GM19025 (cell line): ENCODE data around the gene RNF217.

Experiments
- ATAC-seq: cut with Tn5 transposase; IDR thresholded peaks from one replicate; pipeline ENCODE4 v1.9.1; 2021; ENCODE audit warnings: mild to moderate bottlenecking, low read depth, moderate library complexity; ENCODE audit not compliant: unreplicated experiment

The RNF217 gene

GRCh38 chr6:125088963-125089362, 126.7 kb downstream of the RNF217 start:
- no peak for ATAC-seq

- no peak for ATAC-seq
These were observed 132.3 kb downstream of the RNF217 start for GRCh38 chr6:125094563-125094962.

DNA sequence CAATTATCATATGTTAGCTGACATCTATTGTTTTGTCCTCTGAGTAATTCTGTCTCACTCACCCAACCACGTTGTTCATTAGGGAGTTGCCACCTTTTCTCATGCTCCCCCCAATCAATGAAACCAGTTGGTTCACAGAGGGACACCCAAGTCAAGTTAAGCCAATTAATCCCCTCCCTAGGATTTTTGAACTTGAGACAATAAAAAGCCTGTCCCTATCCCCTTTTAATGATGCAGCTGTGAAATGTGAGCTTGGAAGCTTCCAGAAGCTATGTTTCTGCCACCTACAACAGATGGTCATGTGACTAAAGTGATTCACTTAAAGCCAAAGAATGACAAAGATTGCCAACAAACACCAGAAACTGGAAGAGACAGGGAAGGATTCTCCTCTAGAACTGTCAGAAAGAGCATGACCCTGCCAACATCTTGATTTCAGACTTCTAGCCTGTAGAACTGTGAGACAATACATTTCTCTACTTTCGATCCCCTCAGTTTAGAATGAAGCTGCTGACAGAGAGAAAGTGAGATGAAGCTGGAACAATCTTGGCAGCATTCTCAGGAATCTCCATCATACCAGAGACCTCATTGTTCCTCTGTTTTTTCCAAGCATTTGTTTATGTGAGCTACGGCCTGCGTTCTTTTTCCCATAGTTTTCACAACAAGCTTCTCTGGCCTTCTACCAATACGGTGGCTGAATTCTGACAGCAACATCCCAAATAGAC, 133.5 kb downstream of the RNF217 start:
- ATAC-seq = no peak

- ATAC-seq = no peak
These were observed 134.9 kb downstream of the RNF217 start for GRCh38 chr6:125097186-125097585.

DNA sequence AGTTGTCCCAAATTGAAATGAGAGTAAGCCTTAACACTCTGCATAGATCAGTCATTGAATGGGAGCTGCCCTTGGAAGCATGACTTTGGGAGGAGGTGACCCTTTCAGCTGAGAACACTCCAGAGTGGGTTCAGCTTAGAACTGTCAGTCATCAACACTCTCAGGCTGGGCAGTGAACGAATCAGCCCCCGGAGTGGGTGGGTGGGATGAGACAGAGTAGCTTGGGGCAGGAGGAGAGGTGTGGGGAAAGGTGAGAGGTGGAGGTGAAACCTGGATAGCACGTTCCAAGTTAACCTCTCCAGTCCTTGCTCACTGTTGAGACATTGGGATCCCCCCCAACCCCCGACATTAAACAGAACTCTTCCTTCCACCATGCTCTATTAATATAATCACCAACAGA, 136.0 kb downstream of the RNF217 start:
- no peak for ATAC-seq

GRCh38 chr6:125099211-125100073, 137.2 kb downstream of the RNF217 start:
- ATAC-seq = peak; percentile 77

DNA sequence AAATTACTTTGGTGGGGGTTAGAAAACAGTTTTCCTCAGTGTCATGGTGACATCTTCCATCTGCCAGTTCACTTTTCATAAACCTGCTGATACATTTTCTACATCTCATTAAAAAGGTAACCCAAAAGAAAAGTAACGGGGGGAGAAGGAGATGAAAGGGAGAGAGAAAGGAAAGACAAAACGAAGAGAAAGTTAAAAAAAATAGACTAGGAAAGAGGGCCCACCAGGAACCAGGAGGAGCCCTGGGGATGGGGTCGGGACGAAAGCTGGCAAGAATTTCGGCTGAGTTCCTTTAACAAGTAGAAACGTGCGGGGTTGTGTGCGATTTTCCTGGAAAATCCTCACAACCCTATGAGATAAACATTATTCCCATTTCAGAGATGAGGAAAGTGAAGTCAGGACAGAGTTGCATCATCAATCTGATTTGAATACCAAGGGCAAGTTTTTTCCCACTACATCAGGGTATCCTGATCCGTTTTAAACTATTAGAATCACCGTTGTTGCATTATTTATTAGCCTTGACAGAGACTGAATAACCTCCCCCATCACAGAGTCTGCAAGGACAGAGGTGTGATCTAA, 137.9 kb downstream of the RNF217 start:
- no peak for ATAC-seq

- ATAC-seq = no peak
These were observed 138.9 kb downstream of the RNF217 start for GRCh38 chr6:125101128-125101527.

GRCh38 chr6:125101631-125102030, 139.4 kb downstream of the RNF217 start:
- no peak for ATAC-seq

DNA sequence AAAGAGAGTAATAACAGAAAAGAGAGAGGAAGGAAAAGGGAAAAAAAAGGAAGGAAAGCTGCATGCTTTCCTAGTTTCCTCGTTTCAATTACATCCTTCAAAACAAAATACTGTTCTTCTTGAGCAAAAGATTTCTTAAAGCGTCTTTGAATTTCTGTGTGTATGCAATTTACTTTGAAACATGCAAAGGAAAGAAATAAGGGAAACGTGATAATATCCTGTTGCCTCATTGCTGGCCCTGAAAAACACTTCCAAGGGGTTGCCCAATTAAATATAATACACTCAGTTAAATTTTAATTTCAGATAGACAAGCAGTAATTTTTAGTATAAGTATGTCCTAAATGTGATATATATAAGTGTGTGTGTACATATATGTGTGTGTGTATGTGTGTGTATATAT, 140.2 kb downstream of the RNF217 start:
- ATAC-seq = no peak

GRCh38 chr6:125102891-125103290, 140.7 kb downstream of the RNF217 start:
- ATAC-seq = no peak

- no peak for ATAC-seq
These were observed 142.2 kb downstream of the RNF217 start for GRCh38 chr6:125104425-125104824.

DNA sequence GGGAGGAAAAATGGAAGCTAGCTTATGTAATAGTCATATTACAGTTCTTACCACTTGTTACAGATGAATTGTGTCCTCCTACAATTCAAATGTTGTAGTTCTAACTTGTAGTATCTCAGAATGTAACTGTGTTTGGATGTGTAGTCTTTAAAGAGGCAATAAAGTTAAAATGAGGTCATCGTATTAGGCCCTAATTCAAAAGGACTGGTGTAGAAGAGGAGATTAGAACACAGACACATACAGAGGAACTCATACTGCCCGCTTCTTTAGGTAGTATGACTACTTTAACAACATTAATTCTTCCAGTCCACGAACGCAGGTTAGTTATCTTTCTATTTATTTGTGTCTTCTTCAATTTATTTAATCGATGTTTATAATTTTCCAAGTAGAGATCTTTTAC, 144.8 kb downstream of the RNF217 start:
- ATAC-seq = no peak

GRCh38 chr6:125107896-125108295, 145.7 kb downstream of the RNF217 start:
- ATAC-seq = no peak

DNA sequence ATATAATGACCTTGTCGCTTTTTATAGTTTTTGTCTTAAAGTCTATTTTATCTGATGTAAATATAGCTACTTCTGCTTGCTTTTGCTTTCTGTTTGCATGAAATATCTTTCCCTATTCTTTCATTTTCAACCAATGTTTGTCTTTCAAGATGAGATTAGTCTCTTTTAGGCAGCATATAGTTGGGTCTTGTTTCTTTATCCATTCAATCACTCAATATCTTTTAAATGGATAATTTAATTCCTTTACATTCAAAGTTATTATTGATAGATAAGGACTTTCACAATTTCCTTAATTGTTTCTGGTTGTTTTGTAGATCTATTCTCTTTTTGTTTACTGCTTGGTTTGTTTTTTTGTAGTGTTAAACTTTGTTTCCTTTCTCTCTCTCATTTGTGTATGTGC, 147.8 kb downstream of the RNF217 start:
- ATAC-seq = no peak

GRCh38 chr6:125111219-125111983, 149.2 kb downstream of the RNF217 start:
- ATAC-seq = no peak

DNA sequence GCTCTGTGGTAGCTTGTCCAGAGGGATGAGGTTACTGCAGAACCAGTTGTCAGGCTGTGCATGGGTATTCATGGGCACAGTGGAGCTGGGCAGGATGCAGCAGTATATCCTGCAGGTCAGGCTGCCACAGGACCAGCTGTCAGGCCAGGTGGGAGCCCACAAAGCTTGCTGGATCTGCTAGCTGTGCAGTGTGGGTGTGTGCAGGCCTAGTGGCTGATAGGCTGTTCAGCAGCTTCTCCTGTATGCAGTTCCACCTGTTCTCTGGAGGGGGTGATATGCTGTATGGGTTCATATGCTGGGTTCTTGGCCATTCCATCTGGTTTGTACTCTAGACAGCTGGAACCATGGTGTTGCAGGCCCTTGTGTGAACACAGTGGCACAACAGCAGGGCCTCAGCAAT, 150.7 kb downstream of the RNF217 start:
- ATAC-seq = no peak

- ATAC-seq = no peak
These were observed 152.1 kb downstream of the RNF217 start for GRCh38 chr6:125114248-125114858.

DNA sequence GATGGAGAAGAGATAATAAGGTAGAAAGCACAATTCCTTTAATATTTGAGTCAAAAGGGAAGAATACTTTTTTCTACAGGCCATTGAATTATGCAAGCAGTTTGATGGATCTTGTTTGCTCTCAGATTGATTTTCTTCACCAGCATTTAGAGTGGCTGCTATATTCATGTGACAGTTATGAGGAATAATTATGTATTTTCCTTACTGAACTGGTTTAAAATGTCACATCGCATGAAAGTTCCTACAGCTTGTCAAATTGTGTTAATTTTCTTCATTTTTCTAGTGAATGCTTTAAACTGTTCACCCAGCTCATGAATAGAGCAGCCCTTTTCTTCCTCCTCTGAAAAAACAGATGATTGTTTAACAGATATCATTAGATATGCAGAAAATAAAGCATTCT, 153.9 kb downstream of the RNF217 start:
- ATAC-seq = no peak

DNA sequence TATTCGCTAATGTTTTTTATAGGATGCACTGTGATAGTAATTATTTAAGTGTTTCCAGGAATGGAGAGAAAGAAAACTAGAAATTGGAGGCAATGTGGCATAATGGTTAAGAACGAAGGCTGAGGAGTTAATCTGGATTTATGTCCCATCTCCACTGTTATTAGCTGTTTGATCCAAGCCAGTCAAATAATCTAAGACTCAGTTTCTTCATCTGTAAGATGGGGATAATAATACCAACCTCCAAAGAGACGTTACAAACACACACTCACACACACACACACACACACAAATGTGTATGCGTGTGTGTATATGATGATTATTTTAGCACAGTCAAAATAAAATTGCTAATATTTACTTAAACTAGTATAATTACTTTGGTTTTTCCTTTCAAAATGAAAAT, 154.5 kb downstream of the RNF217 start:
- no peak for ATAC-seq
